Hypothalamus (tissue), 51 donors: ENCODE data around the gene RAD9B.
"Not testable (repeated sequence)": the region's sequence is repeated elsewhere in the genome, so short reads cannot be mapped to it uniquely, and the experiment has no call there.

Experiments used
- DNase-seq, 51 donors: peaks; one replicate each; lab custom pipeline; 2025; lab: John Stamatoyannopoulos, UW

RAD9B gene

DNA sequence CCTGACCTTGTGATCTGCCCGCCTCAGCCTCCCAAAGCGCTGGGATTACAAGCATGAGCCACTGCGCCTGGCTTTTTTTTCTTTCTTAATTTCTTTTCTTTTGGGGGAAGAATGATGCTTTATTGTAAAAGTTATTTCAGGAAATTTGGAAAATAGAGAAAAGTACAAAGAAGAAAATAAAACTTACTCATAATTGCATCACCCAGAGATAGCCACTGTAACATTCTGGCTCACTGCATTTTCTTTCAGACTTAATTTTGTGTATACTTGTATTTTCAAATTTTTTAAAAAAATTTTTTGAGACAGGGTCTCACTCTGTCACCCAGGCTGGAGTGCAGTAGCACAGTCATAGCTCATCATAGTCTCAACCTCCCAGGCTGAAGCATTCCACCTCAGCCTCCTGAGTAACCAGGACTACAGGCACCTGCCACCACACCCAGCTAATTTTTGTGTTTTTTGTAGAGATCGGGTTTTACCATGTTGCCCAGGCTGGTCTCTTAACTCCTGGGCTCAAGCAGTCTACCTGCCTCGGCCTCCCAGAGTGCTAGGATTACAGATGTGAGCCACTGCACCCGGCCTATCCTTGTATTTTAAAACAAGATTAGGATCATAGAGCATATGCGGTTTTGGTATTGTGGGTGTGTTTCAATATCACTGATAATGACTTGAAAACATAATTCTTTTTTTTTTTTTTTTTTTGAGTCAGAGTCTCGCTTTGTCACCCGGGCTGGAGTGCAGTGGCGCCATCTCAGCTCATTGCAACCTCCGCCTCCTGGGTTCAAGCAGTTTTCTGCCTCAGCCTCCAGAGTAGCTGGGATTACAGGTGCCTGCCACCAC is 19.0 kb downstream of the RAD9B start:
- not testable (repeated sequence) for DNase-seq

- DNase-seq, result no peak
Measured at GRCh38 chr12:110528277-110528839, 26.2 kb downstream of the RAD9B start.

DNA sequence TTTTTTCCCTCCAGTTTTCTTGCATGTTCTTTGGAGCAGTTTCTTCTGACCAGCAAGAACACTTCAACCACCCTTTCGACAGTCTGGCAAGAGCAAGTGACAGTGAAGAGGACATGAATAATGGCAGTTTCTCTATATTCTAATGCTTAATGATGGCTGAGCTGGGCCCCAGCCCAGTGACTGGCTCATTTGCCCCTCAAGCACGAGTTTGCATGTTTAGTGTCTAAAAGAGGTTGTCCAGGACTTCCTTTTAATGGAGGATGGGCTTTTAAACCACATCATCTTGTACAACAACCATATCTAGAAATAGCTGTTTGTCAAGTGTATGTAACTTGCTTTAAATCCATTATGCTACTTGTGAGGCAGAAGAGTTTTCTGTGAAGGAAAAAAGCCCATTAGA is 28.4 kb downstream of the RAD9B start:
- no peak for DNase-seq

DNA sequence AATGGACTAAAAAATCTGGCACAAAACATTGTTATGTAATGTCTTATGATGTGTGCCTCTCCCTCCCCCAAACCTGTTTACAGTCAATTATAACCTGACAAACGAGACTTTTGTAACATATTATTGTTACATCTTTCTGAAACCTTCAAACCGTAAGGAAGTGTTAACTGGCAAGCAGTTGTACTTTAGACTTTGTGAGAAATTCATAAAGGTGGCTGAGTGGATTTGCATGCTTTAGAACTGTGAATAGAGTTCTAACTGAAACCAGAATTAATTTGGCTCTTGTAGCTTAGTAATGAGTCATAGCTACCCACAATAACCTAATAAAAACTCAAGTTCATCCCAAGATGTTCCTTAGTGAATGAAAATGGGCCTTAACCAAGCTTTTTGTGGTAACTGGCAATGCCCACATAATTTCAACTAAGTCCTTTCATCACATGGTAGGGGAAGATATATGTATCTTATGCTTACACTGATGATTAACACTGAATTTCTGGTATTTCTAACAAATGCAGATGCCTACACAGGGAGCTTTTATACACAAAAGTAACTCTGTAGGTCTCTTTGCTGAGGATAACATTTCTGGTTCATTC is 29.7 kb downstream of the RAD9B start:
- DNase-seq, result peak in 1 of 51 donors; percentile 51

GRCh38 chr12:110532644-110533043 is 30.5 kb downstream of the RAD9B start:
- DNase-seq, result no peak

DNA sequence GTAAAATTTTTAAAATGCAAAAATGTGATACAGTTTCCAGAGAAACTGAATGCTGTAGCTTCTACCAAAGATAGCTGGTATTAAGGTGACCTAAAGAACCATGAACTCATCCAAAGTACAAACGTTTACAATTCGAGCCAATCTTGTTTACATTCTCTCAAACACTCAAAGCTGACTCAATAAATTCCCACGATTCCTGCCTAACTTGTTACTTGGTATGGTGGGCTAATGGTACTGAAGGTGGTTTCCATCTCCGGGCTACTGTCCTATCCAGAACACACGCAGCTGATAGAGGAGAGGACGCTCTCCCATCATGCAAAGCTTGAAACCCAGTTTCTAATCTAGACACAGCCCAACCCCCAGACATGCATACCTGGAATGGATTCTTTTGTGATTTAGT is 31.5 kb downstream of the RAD9B start:
- DNase-seq, result no peak

- DNase-seq, result no peak
Measured at GRCh38 chr12:110534811-110535210, 32.7 kb downstream of the RAD9B start.

DNA sequence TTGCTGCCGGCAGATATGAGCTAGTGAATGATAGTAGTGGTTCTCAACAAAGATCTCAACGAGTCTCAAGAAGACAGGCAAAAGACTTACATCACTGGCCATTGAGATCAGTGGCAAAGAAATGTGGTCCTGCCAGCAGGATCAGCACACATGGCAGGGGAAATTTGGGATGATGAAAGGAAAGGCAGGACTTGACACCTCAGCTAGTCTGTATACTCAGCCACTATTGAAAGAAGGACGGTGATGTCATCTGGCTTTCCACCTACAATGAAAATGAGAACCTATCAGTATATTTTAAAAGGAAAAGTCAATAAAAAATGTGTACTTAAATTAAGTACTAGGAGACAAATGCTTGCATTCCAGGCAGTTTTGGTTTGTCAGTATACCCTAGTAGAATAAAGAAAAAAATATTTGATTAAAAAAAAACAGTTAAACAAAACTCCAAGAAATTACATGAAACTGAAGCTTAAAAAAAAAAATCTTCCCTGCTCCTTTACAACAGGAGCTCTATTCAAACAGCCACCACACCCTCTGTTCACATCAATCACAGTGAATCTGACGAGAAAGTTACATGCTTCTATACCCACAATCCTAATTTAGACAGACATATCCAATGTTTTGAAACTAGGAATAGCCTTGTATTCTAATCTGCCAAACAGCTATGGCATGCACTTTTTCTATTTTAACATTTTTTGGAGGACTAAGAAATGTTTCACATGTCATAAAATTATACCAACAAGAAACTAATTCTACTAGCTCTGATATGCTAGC is 34.9 kb downstream of the RAD9B start:
- no peak for DNase-seq

DNA sequence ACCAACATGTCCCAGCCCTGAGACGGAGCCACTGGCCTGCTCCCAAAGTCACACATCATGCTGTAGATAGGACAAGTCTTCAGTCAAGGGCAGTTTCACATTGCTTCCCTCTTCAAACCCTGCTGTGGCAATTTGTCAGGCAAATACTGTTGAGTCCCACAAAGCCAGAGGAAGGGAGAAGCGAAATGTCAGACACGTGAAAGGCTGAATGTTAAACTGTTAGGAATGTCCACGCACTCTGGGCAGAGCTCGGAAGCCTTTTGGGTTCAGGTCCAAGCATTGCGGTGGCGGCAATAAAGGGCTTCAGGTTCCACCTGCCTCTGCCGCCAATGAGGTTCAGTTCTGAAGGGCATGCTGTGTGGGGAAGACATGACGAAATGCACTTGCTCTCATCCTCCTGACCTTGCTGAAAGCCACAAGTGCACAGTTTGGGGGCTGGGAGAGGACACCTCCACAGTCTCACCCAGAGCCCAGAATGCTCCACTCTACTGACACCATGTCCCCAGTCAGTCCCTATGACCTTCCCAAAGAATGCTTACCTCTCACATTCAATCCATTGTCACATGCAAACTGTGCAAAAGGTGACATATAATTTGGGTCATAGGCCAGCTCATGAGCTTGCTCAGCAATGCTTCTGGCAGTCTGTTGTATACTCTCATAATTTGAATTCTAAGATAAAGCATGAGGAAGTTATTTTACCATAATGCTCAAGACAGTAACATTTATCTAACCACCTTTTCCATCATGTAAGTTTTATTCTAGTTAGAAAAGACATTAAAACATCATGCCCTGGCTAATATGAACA is 35.7 kb downstream of the RAD9B start:
- DNase-seq, result no peak

GRCh38 chr12:110538869-110539622 is 36.9 kb downstream of the RAD9B start:
- DNase-seq, result no peak

GRCh38 chr12:110540048-110540447 is 37.9 kb downstream of the RAD9B start:
- DNase-seq, result no peak

- DNase-seq, result peak in 33 of 51 donors; percentile 1 to 70 (median 33)
Measured at GRCh38 chr12:110543252-110543959, 41.3 kb downstream of the RAD9B start.

DNA sequence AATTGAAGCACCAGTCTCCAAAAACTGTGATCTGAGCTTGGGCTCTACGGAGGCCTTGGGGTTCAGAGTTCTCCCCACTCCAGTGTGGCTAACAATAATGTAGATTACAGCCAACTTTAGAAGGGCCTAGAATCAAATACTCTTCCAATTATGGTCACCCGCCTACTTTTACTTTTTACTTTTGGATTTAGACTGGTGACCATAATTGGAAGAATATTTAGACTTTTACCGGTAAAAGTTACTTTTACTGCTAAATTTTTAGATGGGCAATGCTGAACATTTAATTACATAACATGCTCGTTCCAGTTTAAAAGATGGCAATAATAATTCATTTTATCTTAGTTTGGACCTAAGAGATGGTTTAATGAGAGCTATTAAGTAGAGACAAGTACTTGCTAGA is 41.8 kb downstream of the RAD9B start:
- DNase-seq, result no peak

- not testable (repeated sequence) for DNase-seq
Measured at GRCh38 chr12:110545259-110545658, 43.1 kb downstream of the RAD9B start.

DNA sequence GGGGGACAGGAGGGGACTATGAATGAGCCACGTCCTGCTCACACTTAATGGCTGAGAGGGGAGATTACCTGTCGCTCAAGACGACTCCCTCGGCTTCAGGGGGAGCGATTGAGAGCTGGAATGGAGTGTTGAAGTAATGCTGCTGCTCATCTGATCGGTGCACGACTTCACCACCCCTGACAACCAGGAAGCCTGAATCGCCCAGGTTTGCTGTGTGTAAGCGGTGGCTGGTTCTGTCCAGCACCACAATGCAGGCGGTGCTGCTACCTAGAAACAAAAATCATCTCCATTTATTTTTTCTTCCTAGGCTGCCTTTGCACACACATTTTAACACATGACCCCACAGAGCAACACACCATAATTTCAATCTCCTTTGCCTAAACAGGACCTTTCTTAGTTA is 43.7 kb downstream of the RAD9B start:
- no peak for DNase-seq

DNA sequence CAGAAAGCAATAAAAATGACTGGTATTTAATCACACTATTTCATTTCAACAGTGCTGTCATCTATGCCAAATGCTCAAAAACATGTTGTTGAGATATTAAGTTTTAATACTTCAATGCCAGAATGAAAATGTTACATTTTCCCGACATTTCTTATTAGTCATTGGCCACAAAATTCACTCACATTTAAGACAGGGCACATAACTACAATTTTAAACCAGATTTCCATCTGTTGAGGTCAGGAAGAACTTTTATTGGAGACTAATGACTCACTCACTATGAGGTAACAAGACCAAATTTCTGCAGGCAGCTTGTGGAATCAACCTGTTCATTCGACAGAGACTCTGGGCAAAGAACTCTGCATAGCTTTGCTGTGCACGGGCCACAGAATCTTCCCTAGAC is 44.2 kb downstream of the RAD9B start:
- no peak for DNase-seq

DNA sequence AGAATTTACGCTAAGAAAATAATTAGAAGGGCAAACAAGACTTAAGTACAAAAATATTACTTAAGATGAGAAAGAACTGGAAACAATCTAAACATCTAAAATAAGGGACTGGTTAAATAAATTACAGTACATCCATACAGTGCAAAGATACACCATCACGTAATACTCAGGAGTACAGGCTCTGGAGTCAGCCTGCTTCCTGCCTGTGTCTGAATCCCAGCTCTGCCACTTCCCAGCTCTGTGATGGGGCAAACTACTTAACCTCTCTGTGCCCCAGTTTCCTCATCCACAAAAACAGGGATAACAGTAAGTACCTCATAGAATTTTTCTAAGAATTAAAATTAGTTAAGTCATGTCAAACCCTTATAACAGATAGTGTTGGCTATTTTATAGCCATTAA is 45.0 kb downstream of the RAD9B start:
- no peak for DNase-seq

DNA sequence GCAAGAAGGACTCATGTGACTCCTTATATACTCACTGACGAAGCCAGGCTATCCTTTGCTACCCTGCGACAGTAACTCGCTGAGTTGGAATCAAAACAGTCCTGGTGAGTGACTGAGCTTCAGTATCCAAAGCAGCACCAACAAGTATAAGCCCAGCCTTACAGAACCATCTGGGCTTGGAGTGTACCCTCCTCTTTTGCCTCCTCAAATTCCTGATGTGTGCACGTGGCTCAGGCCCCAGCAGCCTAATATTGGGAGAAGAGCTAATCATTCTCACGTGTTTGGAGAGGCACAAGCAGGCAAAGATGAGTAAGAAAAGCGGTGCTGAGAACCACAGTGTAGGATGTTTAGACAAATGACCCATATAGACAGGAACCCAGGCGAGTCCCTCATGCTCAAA is 46.5 kb downstream of the RAD9B start:
- no peak for DNase-seq

DNA sequence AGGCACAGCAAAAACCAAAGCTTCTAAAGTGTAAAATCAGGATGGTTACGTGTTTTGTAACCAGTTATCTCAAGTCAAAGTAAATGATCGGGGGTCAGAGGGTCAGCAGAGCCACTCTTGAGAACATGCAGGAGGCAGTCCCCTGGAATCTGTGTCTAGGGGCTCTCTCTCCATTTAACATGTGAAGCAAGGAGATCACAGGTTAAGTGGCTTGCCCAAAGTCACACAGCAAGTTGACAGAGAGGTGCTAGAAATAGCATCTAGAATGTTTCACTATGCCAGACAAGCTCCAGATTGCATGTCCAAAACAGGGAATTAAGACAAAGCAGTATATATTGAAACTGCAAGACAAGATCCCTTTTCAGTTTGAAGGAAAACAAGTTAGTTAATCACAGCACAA is 47.6 kb downstream of the RAD9B start:
- no peak for DNase-seq
